ENCODE results near the gene GPR158. TPM values are rescaled to one million over a fixed set of nuclear protein-coding genes. Genes with fewer than 3 reads are reported as not detected.

Gene GPR158
- total and polyA plus RNA-seq, 9 of the 15 experiments (the other 6 are each of a cell fraction or from before 2014, with no cell fraction given), result 4.0 to 7.6 (median 5.0) TPM

- TF ChIP-seq SMARCA5 (IDR thresholded peaks at IDR 0.05), result no peak
- 0 out of 2 replicates have a peak, but pooled peaks have one; percentile 40 for TF ChIP-seq ZBTB40 (IDR thresholded peaks at IDR 0.05)
- TF ChIP-seq ZBTB40 (CRISPR knock-in tag; IDR thresholded peaks at IDR 0.05), result no peak
- no peak for TF ChIP-seq ZNF586 (CRISPR knock-in tag; conservative IDR thresholded peaks at IDR 0.05)
- TF ChIP-seq BRF2 (IDR thresholded peaks at IDR 0.05; ENCODE audit: borderline replicate concordance, insufficient read depth, insufficient read length), result no peak
- TF ChIP-seq ZBTB11 (CRISPR knock-in tag; IDR thresholded peaks at IDR 0.05), result no peak
- no peak for TF ChIP-seq CSDE1 (IDR thresholded peaks at IDR 0.05)
- TF ChIP-seq MEF2A (IDR thresholded peaks at IDR 0.05; ENCODE audit: control insufficient read depth, low read depth, low read length), result no peak
- peak; percentile 8 to 47 (median 12); a peak in 2 of 6 replicates for TF ChIP-seq CTCF (IDR thresholded peaks at IDR 0.05 in 2 of 3, conservative IDR thresholded peaks at IDR 0.05 in 1 of 3; ENCODE audit: insufficient read depth in 2 of 3, low read depth in 1 of 3, low read length in 3 of 3)
- no peak for TF ChIP-seq ESRRB (CRISPR knock-in tag; IDR thresholded peaks at IDR 0.05; ENCODE audit: borderline replicate concordance)
These were observed 281.3 kb downstream of the GPR158 start (continued) for GRCh38 chr10:25455980-25456567.
